OCI-LY7 (cell line): Measurements from ENCODE around the gene RFC1. TPM values are rescaled to one million over a fixed set of nuclear protein-coding genes. Genes with fewer than 3 reads are reported as not detected.

Experiments
- BruUV-seq: library from RNA; stranded (reverse); fragments of 400-500 nt; replicated peaks from 2 replicates; lab custom pipeline; 2021; lab: Mats Ljungman, UMichigan
- CTCF ChIA-PET: fragments of 300-600 bp; sonication (Branson Sonifier 250); formaldehyde crosslinking; loops from one replicate; lab custom pipeline; 2022; ENCODE audit warnings: antibody characterized with exemption; ENCODE audit not compliant: unreplicated experiment; lab: Charles Lee
- POLR2A ChIA-PET: fragments of 300-600 bp; sonication (Branson Sonifier 250); formaldehyde crosslinking; loops from one replicate; lab custom pipeline; 2022; ENCODE audit warnings: antibody characterized with exemption; lab: Charles Lee
- DNase-seq: peaks from one replicate; pipeline ENCODE4 v3.0.0-alpha.2; 2015; ENCODE audit warnings: low spot score
- H2AFZ ChIP-seq: fragments of 200-600 bp; sonication (generic), shearing (Covaris generic); 2 replicates; pipeline ENCODE4 v1.6.1; 2014; ENCODE audit warnings: mild to moderate bottlenecking, antibody characterized with exemption, low read length, moderate library complexity
- H3K27ac ChIP-seq: fragments of 200-600 bp; sonication (generic); 2 replicates; pipeline ENCODE4 v1.5.1; 2014; ENCODE audit warnings: mixed run types, low read depth, mild to moderate bottlenecking, moderate library complexity, low read length, inconsistent platforms; ENCODE audit not compliant: poor library complexity, severe bottlenecking
- H3K36me3 ChIP-seq: fragments of 200-600 bp; sonication (generic); 2 replicates; pipeline ENCODE4 v1.6.1; 2014; ENCODE audit warnings: mild to moderate bottlenecking, antibody characterized with exemption, low read length, moderate library complexity, mixed read lengths; ENCODE audit not compliant: insufficient read depth
- H3K4me1 ChIP-seq: fragments of 200-600 bp; sonication (generic); 2 replicates; pipeline ENCODE4 v1.5.1; 2014; ENCODE audit warnings: mild to moderate bottlenecking, low read length; ENCODE audit not compliant: insufficient read depth, poor library complexity, severe bottlenecking
- H3K4me2 ChIP-seq: fragments of 200-600 bp; sonication (generic); 2 replicates; pipeline ENCODE4 v1.6.1; 2014; ENCODE audit warnings: mild to moderate bottlenecking, low read length
- H3K4me3 ChIP-seq: fragments of 200-600 bp; sonication (generic); 2 replicates; pipeline ENCODE4 v1.5.1; 2014; ENCODE audit warnings: mild to moderate bottlenecking, low read depth, low read length; ENCODE audit not compliant: poor library complexity, severe bottlenecking
- H3K79me2 ChIP-seq: fragments of 200-600 bp; sonication (generic); 2 replicates; pipeline ENCODE4 v1.6.1; 2016; ENCODE audit warnings: low read depth, mild to moderate bottlenecking, low read length, moderate library complexity, mixed read lengths; ENCODE audit not compliant: insufficient read depth
- H3K9me2 ChIP-seq: fragments of 200-600 bp; sonication (generic); 2 replicates; pipeline ENCODE4 v1.6.1; 2016; ENCODE audit warnings: mild to moderate bottlenecking, low read length, mixed read lengths; ENCODE audit not compliant: insufficient read depth
- H3K9me3 ChIP-seq: fragments of 200-600 bp; sonication (generic); 2 replicates; pipeline ENCODE4 v1.6.1; 2014; ENCODE audit warnings: mild to moderate bottlenecking, mixed run types, low read length, mixed read lengths
- H4K20me1 ChIP-seq: fragments of 200-600 bp; sonication (generic); 2 replicates; pipeline ENCODE4 v1.6.1; 2014; ENCODE audit warnings: mild to moderate bottlenecking, antibody characterized with exemption, low read length, moderate library complexity, mixed read lengths; ENCODE audit not compliant: insufficient read depth
- CTCF ChIP-seq: fragments of 200-600 bp; sonication (generic); conservative IDR thresholded peaks from 2 replicates; pipeline ENCODE4 v1.5.1; 2014; ENCODE audit warnings: mild to moderate bottlenecking, antibody characterized with exemption, low read length, moderate library complexity, mixed read lengths
- EZH2phosphoT487 ChIP-seq: fragments of 200-600 bp; sonication (generic); IDR thresholded peaks from 2 replicates; pipeline ENCODE4 v1.6.1; 2018; ENCODE audit warnings: low read depth, borderline replicate concordance, mild to moderate bottlenecking, mixed run types, antibody characterized with exemption, low read length, moderate library complexity, mixed read lengths
- intact Hi-C: fragments of 100-400 bp; cut with micrococcal nuclease; formaldehyde crosslinking; loops from one replicate; pipeline ENCODE4 v1.10.0; 2022; ENCODE audit not compliant: unreplicated experiment
- total RNA-seq, 2 experiments: library from RNA; depleted of rRNA in 1 of 2; stranded (reverse); fragments of >200 nt in 1 of 2; shearing (Covaris generic) in 1 of 2; gene quantifications; 2 replicates each; pipeline ENCODE4 v1.2.3, GENCODE V29; 2014 to 2022

Gene RFC1
- total RNA-seq, 2 experiments from 2014 or later: 72.7 to 129 TPM

- H4K20me1 ChIP-seq: no peaks in the 10 kb centered on the region
- intact Hi-C loops: no loop called here
- H3K9me3 ChIP-seq: no peaks in the 10 kb centered on the region
- CTCF ChIA-PET: no interaction called here
- no peaks in the 10 kb centered on the region for H3K79me2 ChIP-seq
- H3K4me1 ChIP-seq: no peaks in the 10 kb centered on the region
- H3K27ac ChIP-seq: no peak overlapping the region
- no peak for DNase-seq
- H3K4me3 ChIP-seq: no peak overlapping the region
- BruUV-seq: no TSS peak
- no peaks in the 10 kb centered on the region for H3K9me2 ChIP-seq
- no peak overlapping the region for H2AFZ ChIP-seq
- peaks cover 98% of the 10 kb centered on the region for H3K36me3 ChIP-seq
- TF ChIP-seq EZH2phosphoT487: no peak
- no peak for TF ChIP-seq CTCF
- H3K4me2 ChIP-seq: no peak overlapping the region
- POLR2A ChIA-PET: interaction anchor here (0.6 kb wide), 1 partner anchor 983 kb away, joined by 3 read pairs; no protein-coding TSS in a partner anchor
These were observed 60.1 kb downstream of the RFC1 start for GRCh38 chr4:39305912-39306677.

GRCh38 chr4:39304651-39305050 lies 61.5 kb downstream of the RFC1 start:
- Histone ChIP-seq H3K9me2 (no peaks in the 10 kb centered on the region), H3K4me1 (no peaks in the 10 kb centered on the region), H3K79me2 (no peaks in the 10 kb centered on the region), H3K4me2 (no peak overlapping the region), H3K4me3 (no peak overlapping the region), H4K20me1 (no peaks in the 10 kb centered on the region), H3K9me3 (no peaks in the 10 kb centered on the region), H3K36me3 (peaks cover 98% of the 10 kb centered on the region), H2AFZ (no peak overlapping the region), H3K27ac (no peak overlapping the region)
- BruUV-seq: no TSS peak
- intact Hi-C loops: no loop called here
- TF ChIP-seq CTCF (no peak), EZH2phosphoT487 (no peak)
- POLR2A ChIA-PET: interaction anchor here (0.6 to 1.6 kb wide), 3 partner anchors 9 to 333 kb away, joined by 3 to 9 read pairs (median 4); no protein-coding TSS in a partner anchor
- DNase-seq: no peak
- CTCF ChIA-PET: interaction anchor here (1.0 kb wide), 1 partner anchor 12 kb away, joined by 4 read pairs; no protein-coding TSS in a partner anchor

GRCh38 chr4:39303871-39304270 lies 62.3 kb downstream of the RFC1 start:
- H3K27ac ChIP-seq: no peak overlapping the region
- no peaks in the 10 kb centered on the region for H3K9me3 ChIP-seq
- H3K9me2 ChIP-seq: no peaks in the 10 kb centered on the region
- intact Hi-C loops: no loop called here
- no peak for DNase-seq
- peaks cover 97% of the 10 kb centered on the region for H3K36me3 ChIP-seq
- ChIA-PET POLR2A (interaction anchor here (1.6 kb wide), 1 partner anchor 10 kb away, joined by 4 read pairs; no protein-coding TSS in a partner anchor), CTCF (interaction anchor here (1.0 kb wide), 1 partner anchor 13 kb away, joined by 4 read pairs; no protein-coding TSS in a partner anchor)
- no peaks in the 10 kb centered on the region for H4K20me1 ChIP-seq
- H3K79me2 ChIP-seq: no peaks in the 10 kb centered on the region
- H3K4me1 ChIP-seq: no peaks in the 10 kb centered on the region
- H2AFZ ChIP-seq: no peak overlapping the region
- no peak overlapping the region for H3K4me2 ChIP-seq
- H3K4me3 ChIP-seq: no peak overlapping the region
- TF ChIP-seq EZH2phosphoT487 (no peak), CTCF (no peak)
- BruUV-seq: no TSS peak
